Fibroblast of villous mesenchyme (primary cell): ENCODE data around the gene ZNF451. TPM values are rescaled to one million over a fixed set of nuclear protein-coding genes. Genes with fewer than 3 reads are reported as not detected.

Source experiments
- DNase-seq: peaks from one replicate; pipeline ENCODE4 v3.0.0-alpha.2; 2010; ENCODE audit warnings: low read depth
- H3K4me3 ChIP-seq: 2 replicates; pipeline ENCODE4 v1.5.1; 2011; ENCODE audit warnings: low read depth, mild to moderate bottlenecking, low read length
- total RNA-seq: library from RNA; depleted of rRNA; stranded (reverse); fragments of >200 nt; gene quantifications from 2 replicates; pipeline ENCODE4 v1.2.3, GENCODE V29; 2012
- TF ChIP-seq, protein P1 (sequence below): IDR thresholded peaks from 2 replicates; pipeline ENCODE4 v1.5.1; 2012; ENCODE audit warnings: low read depth, mild to moderate bottlenecking, low read length; ENCODE audit not compliant: insufficient read depth

The ZNF451 gene
- total RNA-seq, 1 donor: 85.1 TPM

DNA sequence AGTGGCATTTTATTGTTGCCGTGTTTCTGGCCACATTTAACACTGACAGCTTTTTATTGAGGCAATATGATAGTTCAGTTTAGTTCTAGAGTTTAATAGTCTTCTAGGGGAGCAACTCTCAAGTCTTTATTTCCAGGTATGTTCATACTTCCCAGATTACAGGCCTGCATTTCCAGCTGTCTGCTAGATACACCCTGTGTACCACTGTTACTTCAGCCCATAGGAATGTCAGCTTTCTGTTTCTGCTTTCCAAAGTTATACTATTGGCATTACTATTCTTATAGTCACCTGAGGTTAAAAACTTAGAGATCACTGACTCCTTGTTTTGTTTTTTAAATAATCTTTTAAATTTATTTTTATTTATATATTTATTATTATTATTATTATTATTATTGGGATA is 7.6 kb downstream of the ZNF451 start:
- no peak for DNase-seq
- no peak overlapping the region for H3K4me3 ChIP-seq
- TF ChIP-seq, protein P1, sequence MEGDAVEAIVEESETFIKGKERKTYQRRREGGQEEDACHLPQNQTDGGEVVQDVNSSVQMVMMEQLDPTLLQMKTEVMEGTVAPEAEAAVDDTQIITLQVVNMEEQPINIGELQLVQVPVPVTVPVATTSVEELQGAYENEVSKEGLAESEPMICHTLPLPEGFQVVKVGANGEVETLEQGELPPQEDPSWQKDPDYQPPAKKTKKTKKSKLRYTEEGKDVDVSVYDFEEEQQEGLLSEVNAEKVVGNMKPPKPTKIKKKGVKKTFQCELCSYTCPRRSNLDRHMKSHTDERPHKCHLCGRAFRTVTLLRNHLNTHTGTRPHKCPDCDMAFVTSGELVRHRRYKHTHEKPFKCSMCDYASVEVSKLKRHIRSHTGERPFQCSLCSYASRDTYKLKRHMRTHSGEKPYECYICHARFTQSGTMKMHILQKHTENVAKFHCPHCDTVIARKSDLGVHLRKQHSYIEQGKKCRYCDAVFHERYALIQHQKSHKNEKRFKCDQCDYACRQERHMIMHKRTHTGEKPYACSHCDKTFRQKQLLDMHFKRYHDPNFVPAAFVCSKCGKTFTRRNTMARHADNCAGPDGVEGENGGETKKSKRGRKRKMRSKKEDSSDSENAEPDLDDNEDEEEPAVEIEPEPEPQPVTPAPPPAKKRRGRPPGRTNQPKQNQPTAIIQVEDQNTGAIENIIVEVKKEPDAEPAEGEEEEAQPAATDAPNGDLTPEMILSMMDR: no peak

DNA sequence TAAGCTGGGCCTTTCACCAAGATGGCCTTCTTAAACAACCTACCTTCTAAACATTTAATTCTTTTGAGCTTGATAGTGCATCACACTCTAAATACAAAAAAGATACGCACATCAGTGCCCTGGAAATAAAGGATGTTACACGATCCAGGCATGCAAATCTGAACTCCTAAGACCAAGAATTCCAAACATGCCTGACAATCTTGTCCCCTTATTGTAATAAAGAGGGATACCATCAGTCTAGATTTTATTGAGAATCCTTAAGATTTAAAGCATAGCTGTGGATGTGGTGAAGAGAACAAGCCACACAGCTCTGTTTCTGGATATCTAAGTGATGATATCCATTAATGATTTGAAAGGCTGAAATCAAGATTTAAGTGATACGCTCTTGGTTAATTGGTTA is 13.0 kb downstream of the ZNF451 start:
- TF ChIP-seq, protein P1: no peak
- DNase-seq: no peak
- no peak overlapping the region for H3K4me3 ChIP-seq

DNA sequence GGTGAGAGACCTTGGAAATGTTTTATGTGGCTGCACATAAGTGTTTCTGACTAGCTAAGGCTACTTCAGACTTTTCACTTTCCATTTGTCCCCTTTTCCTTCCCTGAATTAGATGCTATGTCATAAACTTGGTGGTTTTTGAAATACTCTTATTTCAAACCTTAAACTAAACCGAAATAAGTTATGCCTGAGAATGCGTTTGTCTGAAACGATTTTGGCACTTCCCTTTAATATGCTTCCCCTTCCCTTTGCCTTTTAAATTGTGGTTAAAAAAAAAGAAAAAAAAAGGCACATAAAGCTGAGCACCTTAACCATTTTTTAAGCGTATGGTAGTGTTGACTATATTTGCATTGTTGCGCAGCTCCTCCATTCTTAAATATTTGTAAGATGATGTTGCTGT is 14.3 kb downstream of the ZNF451 start:
- TF ChIP-seq, protein P1: no peak
- no peak overlapping the region for H3K4me3 ChIP-seq
- no peak for DNase-seq

DNA sequence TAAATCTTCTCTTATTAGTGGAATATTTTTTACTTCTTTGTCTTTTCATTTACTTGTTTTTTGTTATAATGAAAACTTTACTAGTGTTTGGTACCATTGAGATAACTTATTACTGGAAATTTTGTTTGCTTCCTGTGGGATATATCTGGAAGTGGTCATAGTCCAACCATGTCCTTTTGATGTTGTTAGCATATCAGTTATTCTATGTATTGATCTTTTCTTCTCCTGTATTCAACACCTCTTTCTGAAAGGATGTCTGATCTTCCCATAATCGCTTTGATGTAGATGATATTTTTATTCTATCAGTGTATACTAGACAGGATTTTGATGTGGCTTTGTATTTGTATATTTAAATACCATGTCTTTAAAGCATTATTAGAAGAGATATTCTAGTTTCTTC is 17.0 kb downstream of the ZNF451 start:
- TF ChIP-seq, protein P1: no peak
- no peak for DNase-seq
- H3K4me3 ChIP-seq: no peak overlapping the region

DNA sequence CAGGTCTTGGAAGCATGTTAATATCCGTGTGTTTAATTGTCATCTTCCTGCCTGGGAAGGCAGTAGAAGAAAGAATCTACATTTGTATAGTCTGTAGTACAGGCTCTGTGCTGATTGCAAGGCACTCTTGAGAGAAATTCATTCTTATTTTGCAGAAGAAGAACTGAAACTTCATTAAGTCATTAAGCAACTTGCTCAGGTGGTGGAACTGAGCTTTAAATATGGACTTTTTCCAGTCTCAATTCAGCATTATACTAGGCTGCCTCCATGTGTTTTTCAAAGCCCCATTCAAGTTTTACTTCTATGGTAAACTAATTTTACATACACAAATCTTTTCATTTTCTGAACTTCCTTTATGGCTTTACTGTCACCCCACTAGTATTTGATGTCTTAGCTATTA is 18.7 kb downstream of the ZNF451 start:
- H3K4me3 ChIP-seq: no peak overlapping the region
- DNase-seq: no peak
- TF ChIP-seq, protein P1: no peak

DNA sequence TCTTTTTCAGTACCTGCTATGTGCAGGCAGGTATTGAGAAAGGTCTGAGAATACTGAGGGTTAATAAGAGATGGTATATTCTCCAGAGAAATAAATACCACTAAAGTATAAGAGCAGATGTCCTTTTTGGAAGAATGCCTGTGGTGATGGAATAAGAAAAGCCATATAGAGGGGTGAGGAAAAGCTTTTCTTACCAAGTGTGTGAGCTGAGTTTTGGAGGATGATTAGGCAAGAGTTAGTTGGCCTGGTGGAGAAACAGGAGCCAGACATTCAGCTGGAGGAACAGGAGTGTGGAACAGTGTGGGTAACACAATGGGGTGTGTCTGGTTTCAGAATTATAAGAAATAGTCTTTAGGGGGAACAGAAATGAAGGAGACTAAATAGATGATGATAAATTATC is 19.9 kb downstream of the ZNF451 start:
- TF ChIP-seq, protein P1: no peak
- no peak overlapping the region for H3K4me3 ChIP-seq
- DNase-seq: peak; percentile 35

DNA sequence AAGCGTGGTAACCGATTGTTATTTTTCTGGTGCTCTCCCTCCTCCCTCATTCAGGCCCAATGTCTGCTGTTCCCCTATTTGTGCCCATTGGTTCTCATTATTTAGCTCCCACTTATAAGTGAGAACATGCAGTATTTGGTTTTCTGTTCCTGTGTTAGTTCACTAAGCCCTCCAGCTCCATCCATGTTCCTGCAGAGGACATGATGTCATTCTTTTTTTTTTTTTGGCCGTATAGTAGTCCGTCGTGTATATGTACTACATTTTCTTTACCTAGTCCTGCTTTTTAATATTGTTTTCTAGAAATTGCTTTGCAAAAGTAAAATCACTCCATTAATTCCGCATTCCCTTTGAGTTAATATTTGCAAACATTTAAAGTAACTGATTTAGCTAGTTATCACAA is 23.1 kb downstream of the ZNF451 start:
- DNase-seq: no peak
- TF ChIP-seq, protein P1: no peak
- no peak overlapping the region for H3K4me3 ChIP-seq
